ACC112 (cell line): ENCODE measurements around the gene KRTAP20-3.

ENCODE experiments used
- H2AFZ ChIP-seq: fragments of 200-600 bp; sonication (generic); one replicate; pipeline ENCODE4 v1.6.0; 2017; ENCODE audit warnings: antibody characterized with exemption, low read length; ENCODE audit not compliant: unreplicated experiment
- H3K27ac ChIP-seq: fragments of 200-600 bp; sonication (generic); 2 replicates; pipeline ENCODE4 v1.5.1; 2014; ENCODE audit warnings: low read depth, mild to moderate bottlenecking, antibody characterized with exemption, low read length, moderate library complexity
- H3K27me3 ChIP-seq: fragments of 200-600 bp; sonication (generic); 2 replicates; pipeline ENCODE4 v1.6.1; 2014; ENCODE audit warnings: mild to moderate bottlenecking, antibody characterized with exemption, low read length, moderate library complexity, mixed read lengths; ENCODE audit not compliant: insufficient read depth
- H3K36me3 ChIP-seq: fragments of 200-600 bp; sonication (generic); 2 replicates; pipeline ENCODE4 v1.6.1; 2016; ENCODE audit warnings: mild to moderate bottlenecking, antibody characterized with exemption, low read length, moderate library complexity, mixed read lengths; ENCODE audit not compliant: insufficient read depth
- H3K4me1 ChIP-seq: fragments of 200-600 bp; sonication (generic); one replicate; pipeline ENCODE4 v1.6.1; 2016; ENCODE audit warnings: low read length, mixed read lengths; ENCODE audit not compliant: insufficient read depth, unreplicated experiment, control insufficient read depth
- H3K4me3 ChIP-seq: fragments of 200-600 bp; sonication (generic); 2 replicates; pipeline ENCODE4 v1.5.1; 2014; ENCODE audit warnings: mild to moderate bottlenecking, low read depth, low read length
- H3K79me2 ChIP-seq: fragments of 200-600 bp; sonication (generic); one replicate; pipeline ENCODE4 v1.6.0; 2016; ENCODE audit warnings: low read length; ENCODE audit not compliant: control insufficient read depth, unreplicated experiment, insufficient read depth

The KRTAP20-3 gene

DNA sequence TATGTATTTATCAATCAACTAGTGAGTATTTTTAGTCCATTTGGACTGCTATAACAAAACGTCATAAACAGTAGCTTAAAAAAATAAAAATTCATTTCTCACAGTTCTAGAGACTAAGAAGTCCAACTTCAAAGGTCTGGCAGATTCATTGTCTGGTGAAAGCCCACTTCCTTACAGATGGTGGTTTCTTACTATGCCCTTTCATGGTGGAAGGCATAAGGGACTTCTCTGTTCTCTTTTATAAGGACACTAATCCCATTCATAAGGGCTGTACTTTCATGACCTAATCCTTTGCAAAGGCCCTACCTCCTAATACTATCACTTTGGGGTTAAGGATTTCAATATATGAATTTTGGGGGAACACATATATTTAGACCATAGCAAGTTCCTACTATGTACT, 37.9 kb downstream of the KRTAP20-3 start:
- Histone ChIP-seq H3K27ac (no peak overlapping the region), H3K4me3 (no peak overlapping the region), H3K4me1 (no peaks in the 10 kb centered on the region), H3K79me2 (no peaks in the 10 kb centered on the region), H3K36me3 (no peaks in the 10 kb centered on the region), H2AFZ (no peak overlapping the region), H3K27me3 (no peaks in the 10 kb centered on the region)

DNA sequence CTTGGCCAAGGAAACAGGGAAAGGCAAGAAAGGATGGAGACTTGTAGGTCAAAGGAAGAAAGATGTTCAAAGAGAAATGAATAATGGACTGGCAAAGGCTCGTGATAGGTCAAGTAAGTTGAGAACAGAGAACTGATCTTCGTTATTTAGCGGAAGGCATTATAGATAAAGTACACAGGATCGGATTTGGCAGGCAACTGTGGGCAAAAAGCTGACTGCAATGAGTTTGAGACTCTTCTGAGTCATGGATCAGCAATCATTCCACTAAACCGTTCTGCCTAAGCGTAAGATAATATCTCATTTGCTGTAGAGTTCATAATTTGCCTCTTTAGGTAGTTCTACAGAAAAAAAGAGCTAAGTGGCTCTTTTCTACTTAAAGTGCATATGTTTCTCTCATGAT, 41.8 kb downstream of the KRTAP20-3 start:
- Histone ChIP-seq H3K4me3 (no peak overlapping the region), H2AFZ (no peak overlapping the region), H3K36me3 (no peaks in the 10 kb centered on the region)

DNA sequence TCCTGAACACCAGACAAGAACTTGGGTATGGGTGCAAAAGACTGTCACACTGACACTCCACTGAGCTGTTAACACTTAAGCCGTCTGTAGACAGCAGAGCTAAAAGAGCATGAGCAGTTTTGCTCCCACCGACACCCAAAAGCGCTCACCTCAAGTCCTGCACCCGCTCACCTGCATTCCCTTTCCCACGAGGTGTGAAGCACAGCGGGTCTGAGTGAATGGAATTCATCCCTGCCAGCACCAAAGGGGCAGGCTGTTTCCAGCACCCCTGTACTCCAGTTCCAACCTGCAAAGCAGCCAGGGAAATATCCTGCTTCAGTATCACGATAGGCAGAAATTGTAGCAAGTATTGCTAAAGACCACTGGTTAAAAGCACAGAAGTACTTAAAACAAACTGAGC, 47.2 kb downstream of the KRTAP20-3 start:
- Histone ChIP-seq H3K27ac (no peak overlapping the region), H3K27me3 (no peaks in the 10 kb centered on the region), H3K4me3 (no peak overlapping the region), H3K36me3 (no peaks in the 10 kb centered on the region), H3K79me2 (no peaks in the 10 kb centered on the region), H2AFZ (no peak overlapping the region), H3K4me1 (no peaks in the 10 kb centered on the region)

More for the DNA sequence above, 41.8 kb downstream of the KRTAP20-3 start:
- Histone ChIP-seq H3K27ac (no peak overlapping the region), H3K79me2 (no peaks in the 10 kb centered on the region), H3K4me1 (no peaks in the 10 kb centered on the region), H3K27me3 (no peaks in the 10 kb centered on the region)
